Endodermal cell (in vitro differentiated cells): ENCODE results near the gene VILL. TPM values are rescaled to one million over a fixed set of nuclear protein-coding genes. Genes with fewer than 3 reads are reported as not detected.

ENCODE experiments used
- DNase-seq: peaks from one replicate; pipeline ENCODE4 v3.0.0-alpha.2; 2017
- H3K27ac ChIP-seq: 2 replicates; pipeline ENCODE4 v1.5.1; 2013; ENCODE audit warnings: mild to moderate bottlenecking, low read depth, low read length, moderate library complexity
- H3K27me3 ChIP-seq: 2 replicates; pipeline ENCODE4 v1.6.1; 2013; ENCODE audit warnings: mild to moderate bottlenecking, low read length, moderate library complexity; ENCODE audit not compliant: insufficient read depth, control insufficient read depth, poor library complexity, severe bottlenecking
- H3K36me3 ChIP-seq: 2 replicates; pipeline ENCODE4 v1.7.0; 2013; ENCODE audit warnings: mild to moderate bottlenecking, low read length, moderate library complexity; ENCODE audit not compliant: control insufficient read depth, insufficient read depth
- H3K4me1 ChIP-seq: one replicate; pipeline ENCODE4 v1.7.0; 2013; ENCODE audit warnings: low read length; ENCODE audit not compliant: control insufficient read depth, insufficient read depth
- H3K4me3 ChIP-seq: 2 replicates; pipeline ENCODE4 v1.5.1; 2013; ENCODE audit warnings: mild to moderate bottlenecking, low read length, moderate library complexity
- H3K9ac ChIP-seq: 2 replicates; pipeline ENCODE4 v1.6.1; 2013; ENCODE audit warnings: mild to moderate bottlenecking, low read length, moderate library complexity; ENCODE audit not compliant: poor library complexity, severe bottlenecking; ENCODE audit errors: extremely low read depth
- H3K9me3 ChIP-seq: 2 replicates; pipeline ENCODE4 v1.6.1; 2013; ENCODE audit warnings: mild to moderate bottlenecking, low read length, moderate library complexity; ENCODE audit not compliant: control insufficient read depth
- H3K27ac Mint-ChIP-seq: 2 replicates; pipeline ENCODE4 v1.8.0; 2020; ENCODE audit warnings: mixed read lengths
- H3K27me3 Mint-ChIP-seq: 2 replicates; pipeline ENCODE4 v1.8.0; 2021; ENCODE audit warnings: mild to moderate bottlenecking, mixed read lengths; ENCODE audit not compliant: insufficient read depth
- H3K36me3 Mint-ChIP-seq: 2 replicates; pipeline ENCODE4 v1.8.0; 2020; ENCODE audit warnings: low read depth, mixed read lengths
- H3K4me1 Mint-ChIP-seq: 2 replicates; pipeline ENCODE4 v1.8.0; 2020; ENCODE audit warnings: mixed read lengths
- H3K4me3 Mint-ChIP-seq: 2 replicates; pipeline ENCODE4 v1.8.0; 2020; ENCODE audit warnings: mild to moderate bottlenecking, moderate library complexity, mixed read lengths
- H3K9me3 Mint-ChIP-seq: 2 replicates; pipeline ENCODE4 v1.8.0; 2020; ENCODE audit warnings: mild to moderate bottlenecking, mixed read lengths
- WGBS, 2 experiments: methylation state at CpG; one replicate each; pipeline versions ENCODE4 v1.1.5 to v1.1.7; 2013; ENCODE audit warnings: missing lambda C conversion rate in 2 of 2, mixed read lengths in 1 of 2; ENCODE audit not compliant: insufficient coverage in 1 of 2, insufficient read length in 1 of 2; 5-methylcytosine and 5-hydroxymethylcytosine counted together
- total RNA-seq, 2 donors: library from RNA; stranded (reverse); fragmentation: NEBNext Ultra II Directional in 1 of 2; extraction: Animal tissue kit (Norgen Biotek cat#: 25700) in 1 of 2; gene quantifications; 2 replicates in 1 of 2; 3 replicates in 1 of 2; pipeline ENCODE4 v1.2.1, GENCODE V29; 2021
- TF ChIP-seq, protein P1 (sequence below): fragments of 200-600 bp; sonication (generic); conservative IDR thresholded peaks from 2 replicates; pipeline ENCODE4 v1.5.0; 2021; ENCODE audit warnings: antibody characterized with exemption, mild to moderate bottlenecking

The VILL gene
- total RNA-seq, 2 donors from 2014 or later, result 16.0 to 21.3 TPM

DNA sequence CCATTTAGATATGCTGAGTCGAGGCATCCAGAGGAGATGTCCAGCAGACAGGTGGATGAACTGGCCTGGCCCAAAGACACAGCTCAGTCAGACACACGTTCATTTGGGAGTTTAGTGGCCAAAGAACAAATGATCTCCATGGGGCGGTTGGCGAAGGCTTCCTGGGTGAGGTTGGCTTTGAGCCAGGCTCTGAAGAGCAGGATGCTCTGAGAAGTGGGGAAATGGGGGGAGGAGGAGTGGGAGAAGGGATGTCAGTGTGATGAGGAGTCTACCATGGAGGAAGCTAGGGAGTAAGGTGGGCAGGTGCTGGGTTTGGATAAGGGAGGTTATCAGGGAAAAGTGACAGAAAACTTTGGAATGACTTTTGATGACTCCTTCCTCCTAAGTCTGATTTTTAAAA, 47.5 kb upstream of the VILL start:
- DNase-seq, result no peak
- H3K4me3 Mint-ChIP-seq, result no peak overlapping the region
- H3K27ac ChIP-seq, result no peak overlapping the region
- no peaks in the 10 kb centered on the region for H3K36me3 ChIP-seq
- no peaks in the 10 kb centered on the region for H3K27me3 Mint-ChIP-seq
- no peaks in the 10 kb centered on the region for H3K9me3 ChIP-seq
- no peak overlapping the region for H3K9ac ChIP-seq
- WGBS, 2 experiments, result 93 to 100% methylated on average over 2 to 4 of the region's 4 CpGs
- H3K27ac Mint-ChIP-seq, result no peak overlapping the region
- no peaks in the 10 kb centered on the region for H3K9me3 Mint-ChIP-seq
- H3K4me3 ChIP-seq, result no peak overlapping the region
- no peaks in the 10 kb centered on the region for H3K4me1 ChIP-seq
- TF ChIP-seq, protein P1, sequence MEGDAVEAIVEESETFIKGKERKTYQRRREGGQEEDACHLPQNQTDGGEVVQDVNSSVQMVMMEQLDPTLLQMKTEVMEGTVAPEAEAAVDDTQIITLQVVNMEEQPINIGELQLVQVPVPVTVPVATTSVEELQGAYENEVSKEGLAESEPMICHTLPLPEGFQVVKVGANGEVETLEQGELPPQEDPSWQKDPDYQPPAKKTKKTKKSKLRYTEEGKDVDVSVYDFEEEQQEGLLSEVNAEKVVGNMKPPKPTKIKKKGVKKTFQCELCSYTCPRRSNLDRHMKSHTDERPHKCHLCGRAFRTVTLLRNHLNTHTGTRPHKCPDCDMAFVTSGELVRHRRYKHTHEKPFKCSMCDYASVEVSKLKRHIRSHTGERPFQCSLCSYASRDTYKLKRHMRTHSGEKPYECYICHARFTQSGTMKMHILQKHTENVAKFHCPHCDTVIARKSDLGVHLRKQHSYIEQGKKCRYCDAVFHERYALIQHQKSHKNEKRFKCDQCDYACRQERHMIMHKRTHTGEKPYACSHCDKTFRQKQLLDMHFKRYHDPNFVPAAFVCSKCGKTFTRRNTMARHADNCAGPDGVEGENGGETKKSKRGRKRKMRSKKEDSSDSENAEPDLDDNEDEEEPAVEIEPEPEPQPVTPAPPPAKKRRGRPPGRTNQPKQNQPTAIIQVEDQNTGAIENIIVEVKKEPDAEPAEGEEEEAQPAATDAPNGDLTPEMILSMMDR, result no peak
- H3K4me1 Mint-ChIP-seq, result peaks cover 26% of the 10 kb centered on the region
- no peaks in the 10 kb centered on the region for H3K27me3 ChIP-seq
- peaks cover 2% of the 10 kb centered on the region for H3K36me3 Mint-ChIP-seq

DNA sequence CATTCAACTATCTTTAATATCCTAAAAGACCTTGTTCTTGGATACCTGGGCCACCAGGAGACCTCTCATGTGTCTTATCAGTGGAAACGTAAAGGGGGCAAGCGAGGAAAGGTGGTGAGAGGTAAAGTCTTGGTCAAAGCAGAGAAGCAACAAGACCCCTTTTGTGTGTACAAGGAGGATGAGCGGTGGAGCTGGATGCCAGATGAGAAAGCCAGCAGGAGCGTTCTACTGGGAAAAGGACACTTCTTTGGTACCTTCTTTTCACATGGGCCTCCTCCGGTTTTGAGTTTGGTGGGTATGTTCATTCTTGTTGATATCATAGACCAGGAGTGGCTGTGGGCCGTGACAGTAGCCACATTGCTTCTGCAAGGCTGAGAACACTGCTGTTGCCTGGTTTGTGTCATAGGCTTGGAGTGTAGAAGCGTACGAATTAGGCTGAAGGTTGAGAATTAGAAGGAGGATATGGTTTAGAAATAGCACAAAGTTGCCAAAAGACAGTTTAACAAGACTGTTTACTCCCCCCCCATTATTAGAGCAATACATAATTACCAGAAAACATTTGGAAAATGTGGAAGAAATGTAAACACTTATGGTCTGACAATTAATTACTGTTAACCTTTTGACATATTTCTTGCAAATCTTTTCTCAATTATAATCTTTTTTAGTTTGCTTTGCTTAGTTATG, 46.8 kb upstream of the VILL start:
- Mint-ChIP-seq H3K4me1 (peaks cover 26% of the 10 kb centered on the region), H3K27ac (no peak overlapping the region), H3K27me3 (no peaks in the 10 kb centered on the region), H3K36me3 (peaks cover 5% of the 10 kb centered on the region), H3K9me3 (no peaks in the 10 kb centered on the region), H3K4me3 (no peak overlapping the region)
- TF ChIP-seq, protein P1, result no peak
- Histone ChIP-seq H3K9me3 (no peaks in the 10 kb centered on the region), H3K27me3 (no peaks in the 10 kb centered on the region), H3K4me1 (no peaks in the 10 kb centered on the region), H3K27ac (no peak overlapping the region), H3K36me3 (no peaks in the 10 kb centered on the region), H3K4me3 (no peak overlapping the region), H3K9ac (no peak overlapping the region)
- WGBS, 2 experiments, result 91 to 100% methylated on average over 2 to 6 of the region's 8 CpGs
- DNase-seq, result no peak

DNA sequence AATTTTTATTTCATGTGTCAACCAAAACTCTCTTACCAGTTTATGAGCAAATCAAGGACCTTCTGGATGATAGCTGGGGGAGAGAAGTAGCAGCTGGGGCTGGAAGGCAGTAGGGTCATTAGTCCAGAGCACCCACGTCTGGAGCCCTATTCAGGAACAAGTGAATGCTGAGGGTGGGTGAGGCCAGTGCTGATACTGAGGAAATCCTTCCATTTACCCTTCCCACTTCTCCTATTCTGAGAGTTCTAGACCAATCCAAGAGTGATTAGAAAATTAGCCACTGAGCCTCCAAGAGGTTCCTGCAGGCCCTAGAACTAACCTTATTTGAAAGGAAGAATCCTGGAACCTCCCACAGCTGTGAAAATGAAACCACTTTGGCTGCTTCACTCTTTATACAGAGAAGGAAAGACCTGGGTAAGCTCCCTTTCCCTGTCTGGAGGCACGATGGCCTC, 46.2 kb upstream of the VILL start:
- Histone ChIP-seq H3K27ac (no peak overlapping the region), H3K27me3 (no peaks in the 10 kb centered on the region), H3K36me3 (no peaks in the 10 kb centered on the region), H3K4me1 (no peaks in the 10 kb centered on the region), H3K9me3 (no peaks in the 10 kb centered on the region), H3K9ac (no peak overlapping the region), H3K4me3 (no peak overlapping the region)
- DNase-seq, result no peak
- Mint-ChIP-seq H3K27ac (no peak overlapping the region), H3K4me3 (no peak overlapping the region), H3K9me3 (no peaks in the 10 kb centered on the region), H3K27me3 (no peaks in the 10 kb centered on the region), H3K4me1 (peaks cover 26% of the 10 kb centered on the region), H3K36me3 (peaks cover 5% of the 10 kb centered on the region)
- 97% methylated on average over 2 of the region's 2 CpGs; no CpG with 5 or more reads in 1 of the 2 experiments for WGBS, 2 experiments
- TF ChIP-seq, protein P1, result no peak
